IMR-90 (cell line): Measurements from ENCODE around the gene ARHGEF17. TPM values are rescaled to one million over a fixed set of nuclear protein-coding genes. Genes with fewer than 3 reads are reported as not detected.

Source experiments
- ATAC-seq: fragments of 200-7000 bp; cut with Tn5 transposase; 2 replicates; pipeline ENCODE4 v1.9.1; 2020; ENCODE audit warnings: low read depth, mild to moderate bottlenecking, moderate library complexity
- BruUV-seq: library from RNA; stranded (reverse); fragments of 400-500 nt; replicated peaks from 2 replicates; lab custom pipeline; 2021; lab: Mats Ljungman, UMichigan
- CTCF ChIA-PET: fragments of 300-600 bp; formaldehyde crosslinking; extraction: SDS; loops from one replicate; lab custom pipeline; 2021; ENCODE audit warnings: antibody characterized with exemption; lab: Yijun Ruan, JAX
- POLR2A ChIA-PET: fragments of 300-600 bp; sonication (Branson Sonifier 250); formaldehyde crosslinking; loops from one replicate; lab custom pipeline; 2022; ENCODE audit warnings: antibody characterized with exemption; ENCODE audit not compliant: unreplicated experiment; lab: Charles Lee
- DNase-seq: peaks from one replicate; pipeline ENCODE4 v3.0.0; 2013
- H2AFZ ChIP-seq: replicated peaks from 2 replicates; pipeline ENCODE3; 2013; ENCODE audit warnings: low read length, mild to moderate bottlenecking; ENCODE audit not compliant: poor library complexity
- H2AK5ac ChIP-seq: 2 replicates; pipeline ENCODE4 v1.6.1; 2013; ENCODE audit warnings: low read depth, low read length, inconsistent platforms
- H2AK9ac ChIP-seq: replicated peaks from 2 replicates; pipeline ENCODE3; 2013; ENCODE audit warnings: mild to moderate bottlenecking, low read depth, low read length, moderate library complexity; ENCODE audit not compliant: poor library complexity
- H2BK120ac ChIP-seq: 2 replicates; pipeline ENCODE4 v1.6.1; 2013; ENCODE audit warnings: low read depth, low read length, inconsistent platforms
- H2BK15ac ChIP-seq: 3 replicates; pipeline ENCODE4 v1.6.1; 2013; ENCODE audit warnings: low read depth, low read length, inconsistent platforms
- H2BK20ac ChIP-seq: 2 replicates; pipeline ENCODE4 v1.6.1; 2013; ENCODE audit warnings: low read depth, mild to moderate bottlenecking, inconsistent platforms, low read length, moderate library complexity
- H2BK5ac ChIP-seq: 2 replicates; pipeline ENCODE4 v1.6.1; 2013; ENCODE audit warnings: mild to moderate bottlenecking, low read depth, low read length, inconsistent platforms; ENCODE audit not compliant: poor library complexity, severe bottlenecking
- H3K14ac ChIP-seq: replicated peaks from 2 replicates; pipeline ENCODE4 v1.6.1; 2013; ENCODE audit warnings: low read depth, low read length, inconsistent platforms
- H3K18ac ChIP-seq: 2 replicates; pipeline ENCODE4 v1.6.1; 2013; ENCODE audit warnings: low read depth, low read length, control low read depth
- H3K23ac ChIP-seq: 2 replicates; pipeline ENCODE4 v1.6.1; 2013; ENCODE audit warnings: low read depth, low read length, inconsistent platforms
- H3K27ac ChIP-seq: 2 replicates; pipeline ENCODE4 v1.5.1; 2013; ENCODE audit warnings: mild to moderate bottlenecking, control low read depth, low read length; ENCODE audit not compliant: insufficient read depth
- H3K27me3 ChIP-seq: 2 replicates; pipeline ENCODE4 v1.6.1; 2013; ENCODE audit warnings: low read length; ENCODE audit not compliant: control insufficient read depth, insufficient read depth
- H3K36me3 ChIP-seq: 2 replicates; pipeline ENCODE4 v1.6.1; 2013; ENCODE audit warnings: low read length, mixed read lengths; ENCODE audit not compliant: control insufficient read depth, insufficient read depth
- H3K4ac ChIP-seq: 2 replicates; pipeline ENCODE4 v1.6.1; 2013; ENCODE audit warnings: low read depth, low read length, inconsistent platforms
- H3K4me1 ChIP-seq: 2 replicates; pipeline ENCODE4 v1.6.1; 2013; ENCODE audit warnings: low read length, mixed read lengths; ENCODE audit not compliant: control insufficient read depth, insufficient read depth
- H3K4me2 ChIP-seq: 2 replicates; pipeline ENCODE4 v1.6.1; 2013; ENCODE audit warnings: low read depth, mild to moderate bottlenecking, control low read depth, low read length, moderate library complexity
- H3K4me3 ChIP-seq: 2 replicates; pipeline ENCODE4 v1.5.1; 2013; ENCODE audit warnings: low read depth, mild to moderate bottlenecking, control low read depth, low read length, moderate library complexity; ENCODE audit not compliant: insufficient read depth
- H3K56ac ChIP-seq: 2 replicates; pipeline ENCODE4 v1.6.1; 2013; ENCODE audit warnings: low read length, inconsistent platforms; ENCODE audit not compliant: insufficient read depth; ENCODE audit errors: extremely low read depth
- H3K79me1 ChIP-seq, 2 experiments: 2 replicates each; pipeline ENCODE4 v1.6.1; 2013; ENCODE audit warnings: low read length in 2 of 2, inconsistent platforms in 1 of 2, low read depth in 1 of 2
- H3K9ac ChIP-seq: 2 replicates; pipeline ENCODE4 v1.6.1; 2013; ENCODE audit warnings: low read depth, low read length, control low read depth
- H3K9me1 ChIP-seq: 2 replicates; pipeline ENCODE4 v1.6.1; 2013; ENCODE audit warnings: low read length, inconsistent platforms; ENCODE audit not compliant: insufficient read depth
- H3K9me3 ChIP-seq: 2 replicates; pipeline ENCODE4 v1.6.1; 2013; ENCODE audit warnings: low read length; ENCODE audit not compliant: control insufficient read depth, insufficient read depth
- H4K20me1 ChIP-seq: 2 replicates; pipeline ENCODE4 v1.6.1; 2013; ENCODE audit warnings: low read length, inconsistent platforms; ENCODE audit not compliant: insufficient read depth
- H4K5ac ChIP-seq: 2 replicates; pipeline ENCODE4 v1.6.1; 2013; ENCODE audit warnings: mild to moderate bottlenecking, low read depth, low read length, control low read depth
- H4K8ac ChIP-seq, 2 experiments: 2 replicates each; pipeline ENCODE4 v1.6.1; 2013; ENCODE audit warnings: low read depth in 2 of 2, low read length in 2 of 2, control low read depth in 1 of 2, inconsistent platforms in 1 of 2
- H4K91ac ChIP-seq: 2 replicates; pipeline ENCODE4 v1.6.1; 2013; ENCODE audit warnings: low read depth, low read length, inconsistent platforms; ENCODE audit not compliant: insufficient read depth
- CEBPB ChIP-seq: IDR thresholded peaks from 2 replicates; pipeline ENCODE4 v1.6.1; 2012; ENCODE audit warnings: low read depth, low read length, improper control_type of control experiment
- CHD1 ChIP-seq: IDR thresholded peaks from 2 replicates; pipeline ENCODE4 v1.6.1; 2012; ENCODE audit warnings: low read depth, low read length, improper control_type of control experiment
- FOS ChIP-seq: fragments of 150-350 bp; IDR thresholded peaks from 2 replicates; pipeline ENCODE4 v1.6.1; 2016; ENCODE audit warnings: low read depth, low read length
- MAFK ChIP-seq: IDR thresholded peaks from 2 replicates; pipeline ENCODE4 v1.6.1; 2012; ENCODE audit warnings: low read depth, low read length, improper control_type of control experiment
- NFE2L2 ChIP-seq: fragments of 150-350 bp; IDR thresholded peaks from 2 replicates; pipeline ENCODE4 v1.6.1; 2016; ENCODE audit warnings: low read depth, mild to moderate bottlenecking, low read length
- POLR2A ChIP-seq: IDR thresholded peaks from 2 replicates; pipeline ENCODE4 v1.6.1; 2012; ENCODE audit warnings: mild to moderate bottlenecking, low read depth, low read length
- RFX5 ChIP-seq: IDR thresholded peaks from 2 replicates; pipeline ENCODE4 v1.8.0; 2012; ENCODE audit warnings: low read depth, mild to moderate bottlenecking, low read length, moderate library complexity
- SMC3 ChIP-seq: fragments of 150-350 bp; IDR thresholded peaks from 2 replicates; pipeline ENCODE4 v1.6.1; 2016; ENCODE audit warnings: low read depth, mild to moderate bottlenecking, antibody characterized with exemption, low read length, moderate library complexity
- WGBS, 2 experiments: methylation state at CpG; one replicate each; pipeline versions ENCODE4 v1.1.5 to v1.1.7; 2013; ENCODE audit warnings: missing lambda C conversion rate in 2 of 2; ENCODE audit not compliant: insufficient read length in 1 of 2; ENCODE audit errors: extremely low coverage in 2 of 2; 5-methylcytosine and 5-hydroxymethylcytosine counted together
- dilution Hi-C: fragments of 300-500 bp; cut with HindIII; formaldehyde crosslinking; loops from one replicate; pipeline ENCODE4 v1.14.3; 2018; ENCODE audit warnings: low sequenced_read_pairs; ENCODE audit not compliant: unreplicated experiment
- in situ Hi-C: fragments of 300-500 bp; cut with MboI; formaldehyde crosslinking; loops from 3 replicates; pipeline ENCODE4 v1.14.3; 2019; ENCODE audit warnings: low sequenced_read_pairs, inconsistent platforms, mixed read lengths
- intact Hi-C: fragments of 100-400 bp; cut with micrococcal nuclease; formaldehyde crosslinking; loops from 2 replicates; pipeline ENCODE4 v1.10.0; 2022
- polyA plus RNA-seq, 3 experiments: library from polyadenylated mRNA; depleted of rRNA; stranded (reverse); fragments of >200 nt; gene quantifications; 2 replicates each; pipeline ENCODE4 v1.2.3, GENCODE V29; 2012; ENCODE audit warnings: low replicate concordance in 1 of 3
- total RNA-seq: library from RNA; depleted of rRNA; stranded (reverse); fragments of >200 nt; gene quantifications from 2 replicates; pipeline ENCODE4 v1.2.3, GENCODE V29; 2012
- TF ChIP-seq, protein P1 (sequence below): conservative IDR thresholded peaks from 2 replicates; pipeline ENCODE4 v1.5.1; 2012; ENCODE audit warnings: mild to moderate bottlenecking, low read depth, low read length, improper control_type of control experiment
- TF ChIP-seq, protein P2 (sequence below): fragments of 150-350 bp; IDR thresholded peaks from 2 replicates; pipeline ENCODE4 v1.6.1; 2016; ENCODE audit warnings: low read depth, mild to moderate bottlenecking, low read length, moderate library complexity, borderline replicate concordance

Gene ARHGEF17
- total and polyA plus RNA-seq, 2 of the 4 experiments (the other 2 are of a cell fraction), result 21.7 to 97.7 TPM

DNA sequence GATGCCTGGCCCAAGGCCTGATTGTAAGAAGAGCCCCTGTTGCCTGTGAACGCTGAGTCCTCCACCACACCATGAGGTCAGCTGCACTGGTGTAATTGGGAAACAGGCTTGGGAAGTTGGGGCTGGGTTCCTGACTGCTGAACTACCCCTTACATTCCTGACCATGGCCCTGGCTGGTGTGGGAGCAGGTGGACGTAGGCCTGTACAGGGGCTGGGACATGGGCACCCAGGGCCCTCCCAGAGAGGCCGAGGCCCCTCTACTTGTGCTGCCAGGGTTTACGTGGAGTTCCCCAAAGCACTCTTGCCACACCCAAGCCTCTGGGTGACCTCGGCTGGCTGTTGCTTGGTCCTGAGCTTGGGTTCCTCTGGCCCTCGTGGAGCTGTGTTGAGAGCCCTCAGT is 73.5 kb downstream of the ARHGEF17 start:
- H4K5ac ChIP-seq, result no peak overlapping the region
- ATAC-seq (no peak), DNase-seq (no peak)
- H2BK20ac ChIP-seq, result no peak overlapping the region
- H3K14ac ChIP-seq, result no peak overlapping the region
- peaks cover 59% of the 10 kb centered on the region; the same call in 1 of the 2 replicates for H4K20me1 ChIP-seq
- TF ChIP-seq FOS (no peak), RFX5 (no peak), CHD1 (no peak), CEBPB (no peak), SMC3 (no peak), NFE2L2 (no peak), POLR2A (no peak), MAFK (no peak)
- TF ChIP-seq, protein P1, sequence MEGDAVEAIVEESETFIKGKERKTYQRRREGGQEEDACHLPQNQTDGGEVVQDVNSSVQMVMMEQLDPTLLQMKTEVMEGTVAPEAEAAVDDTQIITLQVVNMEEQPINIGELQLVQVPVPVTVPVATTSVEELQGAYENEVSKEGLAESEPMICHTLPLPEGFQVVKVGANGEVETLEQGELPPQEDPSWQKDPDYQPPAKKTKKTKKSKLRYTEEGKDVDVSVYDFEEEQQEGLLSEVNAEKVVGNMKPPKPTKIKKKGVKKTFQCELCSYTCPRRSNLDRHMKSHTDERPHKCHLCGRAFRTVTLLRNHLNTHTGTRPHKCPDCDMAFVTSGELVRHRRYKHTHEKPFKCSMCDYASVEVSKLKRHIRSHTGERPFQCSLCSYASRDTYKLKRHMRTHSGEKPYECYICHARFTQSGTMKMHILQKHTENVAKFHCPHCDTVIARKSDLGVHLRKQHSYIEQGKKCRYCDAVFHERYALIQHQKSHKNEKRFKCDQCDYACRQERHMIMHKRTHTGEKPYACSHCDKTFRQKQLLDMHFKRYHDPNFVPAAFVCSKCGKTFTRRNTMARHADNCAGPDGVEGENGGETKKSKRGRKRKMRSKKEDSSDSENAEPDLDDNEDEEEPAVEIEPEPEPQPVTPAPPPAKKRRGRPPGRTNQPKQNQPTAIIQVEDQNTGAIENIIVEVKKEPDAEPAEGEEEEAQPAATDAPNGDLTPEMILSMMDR, result no peak
- TF ChIP-seq, protein P2, sequence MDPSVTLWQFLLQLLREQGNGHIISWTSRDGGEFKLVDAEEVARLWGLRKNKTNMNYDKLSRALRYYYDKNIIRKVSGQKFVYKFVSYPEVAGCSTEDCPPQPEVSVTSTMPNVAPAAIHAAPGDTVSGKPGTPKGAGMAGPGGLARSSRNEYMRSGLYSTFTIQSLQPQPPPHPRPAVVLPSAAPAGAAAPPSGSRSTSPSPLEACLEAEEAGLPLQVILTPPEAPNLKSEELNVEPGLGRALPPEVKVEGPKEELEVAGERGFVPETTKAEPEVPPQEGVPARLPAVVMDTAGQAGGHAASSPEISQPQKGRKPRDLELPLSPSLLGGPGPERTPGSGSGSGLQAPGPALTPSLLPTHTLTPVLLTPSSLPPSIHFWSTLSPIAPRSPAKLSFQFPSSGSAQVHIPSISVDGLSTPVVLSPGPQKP, result no peak
- H3K36me3 ChIP-seq, result no peaks in the 10 kb centered on the region
- no peak overlapping the region for H3K27ac ChIP-seq
- H4K91ac ChIP-seq, result no peak overlapping the region
- no peak overlapping the region for H3K4ac ChIP-seq
- no peaks in the 10 kb centered on the region for H3K27me3 ChIP-seq
- no peak overlapping the region for H3K56ac ChIP-seq
- peaks cover 14% of the 10 kb centered on the region; the same call in 1 of the 2 replicates for H3K9me1 ChIP-seq
- no peak overlapping the region for H4K8ac ChIP-seq
- CTCF ChIA-PET, result no interaction called here
- H3K9me3 ChIP-seq, result no peaks in the 10 kb centered on the region
- no peak overlapping the region for H2AFZ ChIP-seq
- peaks cover 36 to 82% of the 10 kb centered on the region in 2 experiments for H3K79me1 ChIP-seq
- H3K4me3 ChIP-seq, result no peak overlapping the region
- H3K4me2 ChIP-seq, result no peak overlapping the region
- WGBS, 2 experiments, result 100% methylated on average over 2 of the region's 6 CpGs; no CpG with 5 or more reads in 1 of the 2 experiments
- intact Hi-C loops (no loop called here), dilution Hi-C loops (no loop called here), in situ Hi-C loops (no loop called here)
- no peak overlapping the region for H2AK9ac ChIP-seq
- H3K4me1 ChIP-seq, result peaks cover 27% of the 10 kb centered on the region; the same call in 1 of the 2 replicates
- H3K9ac ChIP-seq, result no peak overlapping the region
- POLR2A ChIA-PET, result no interaction called here
- no peak overlapping the region for H3K18ac ChIP-seq
- no peak overlapping the region for H3K23ac ChIP-seq
- H2BK5ac ChIP-seq, result no peak overlapping the region
- H2BK120ac ChIP-seq, result no peak overlapping the region
- H2AK5ac ChIP-seq, result no peak overlapping the region
- H2BK15ac ChIP-seq, result no peak overlapping the region
- no TSS peak for BruUV-seq
